IMR-90 (cell line): ENCODE results near the gene GFRA3. TPM values are rescaled to one million over a fixed set of nuclear protein-coding genes. Genes with fewer than 3 reads are reported as not detected.

Experiments
- ATAC-seq: fragments of 200-7000 bp; cut with Tn5 transposase; 2 replicates; pipeline ENCODE4 v1.9.1; 2020; ENCODE audit warnings: low read depth, mild to moderate bottlenecking, moderate library complexity
- BruUV-seq: library from RNA; stranded (reverse); fragments of 400-500 nt; replicated peaks from 2 replicates; lab custom pipeline; 2021; lab: Mats Ljungman, UMichigan
- CTCF ChIA-PET: fragments of 300-600 bp; formaldehyde crosslinking; extraction: SDS; loops from one replicate; lab custom pipeline; 2021; ENCODE audit warnings: antibody characterized with exemption; lab: Yijun Ruan, JAX
- POLR2A ChIA-PET: fragments of 300-600 bp; sonication (Branson Sonifier 250); formaldehyde crosslinking; loops from one replicate; lab custom pipeline; 2022; ENCODE audit warnings: antibody characterized with exemption; ENCODE audit not compliant: unreplicated experiment; lab: Charles Lee
- DNase-seq: peaks from one replicate; pipeline ENCODE4 v3.0.0; 2013
- H2AFZ ChIP-seq: replicated peaks from 2 replicates; pipeline ENCODE3; 2013; ENCODE audit warnings: low read length, mild to moderate bottlenecking; ENCODE audit not compliant: poor library complexity
- H2AK5ac ChIP-seq: 2 replicates; pipeline ENCODE4 v1.6.1; 2013; ENCODE audit warnings: low read depth, low read length, inconsistent platforms
- H2AK9ac ChIP-seq: replicated peaks from 2 replicates; pipeline ENCODE3; 2013; ENCODE audit warnings: mild to moderate bottlenecking, low read depth, low read length, moderate library complexity; ENCODE audit not compliant: poor library complexity
- H2BK120ac ChIP-seq: 2 replicates; pipeline ENCODE4 v1.6.1; 2013; ENCODE audit warnings: low read depth, low read length, inconsistent platforms
- H2BK15ac ChIP-seq: 3 replicates; pipeline ENCODE4 v1.6.1; 2013; ENCODE audit warnings: low read depth, low read length, inconsistent platforms
- H2BK20ac ChIP-seq: 2 replicates; pipeline ENCODE4 v1.6.1; 2013; ENCODE audit warnings: low read depth, mild to moderate bottlenecking, inconsistent platforms, low read length, moderate library complexity
- H2BK5ac ChIP-seq: 2 replicates; pipeline ENCODE4 v1.6.1; 2013; ENCODE audit warnings: mild to moderate bottlenecking, low read depth, low read length, inconsistent platforms; ENCODE audit not compliant: poor library complexity, severe bottlenecking
- H3K14ac ChIP-seq: replicated peaks from 2 replicates; pipeline ENCODE4 v1.6.1; 2013; ENCODE audit warnings: low read depth, low read length, inconsistent platforms
- H3K18ac ChIP-seq: 2 replicates; pipeline ENCODE4 v1.6.1; 2013; ENCODE audit warnings: low read depth, low read length, control low read depth
- H3K23ac ChIP-seq: 2 replicates; pipeline ENCODE4 v1.6.1; 2013; ENCODE audit warnings: low read depth, low read length, inconsistent platforms
- H3K27ac ChIP-seq: 2 replicates; pipeline ENCODE4 v1.5.1; 2013; ENCODE audit warnings: mild to moderate bottlenecking, control low read depth, low read length; ENCODE audit not compliant: insufficient read depth
- H3K27me3 ChIP-seq: 2 replicates; pipeline ENCODE4 v1.6.1; 2013; ENCODE audit warnings: low read length; ENCODE audit not compliant: control insufficient read depth, insufficient read depth
- H3K36me3 ChIP-seq: 2 replicates; pipeline ENCODE4 v1.6.1; 2013; ENCODE audit warnings: low read length, mixed read lengths; ENCODE audit not compliant: control insufficient read depth, insufficient read depth
- H3K4ac ChIP-seq: 2 replicates; pipeline ENCODE4 v1.6.1; 2013; ENCODE audit warnings: low read depth, low read length, inconsistent platforms
- H3K4me1 ChIP-seq: 2 replicates; pipeline ENCODE4 v1.6.1; 2013; ENCODE audit warnings: low read length, mixed read lengths; ENCODE audit not compliant: control insufficient read depth, insufficient read depth
- H3K4me2 ChIP-seq: 2 replicates; pipeline ENCODE4 v1.6.1; 2013; ENCODE audit warnings: low read depth, mild to moderate bottlenecking, control low read depth, low read length, moderate library complexity
- H3K4me3 ChIP-seq: 2 replicates; pipeline ENCODE4 v1.5.1; 2013; ENCODE audit warnings: low read depth, mild to moderate bottlenecking, control low read depth, low read length, moderate library complexity; ENCODE audit not compliant: insufficient read depth
- H3K56ac ChIP-seq: 2 replicates; pipeline ENCODE4 v1.6.1; 2013; ENCODE audit warnings: low read length, inconsistent platforms; ENCODE audit not compliant: insufficient read depth; ENCODE audit errors: extremely low read depth
- H3K79me1 ChIP-seq, 2 experiments: 2 replicates each; pipeline ENCODE4 v1.6.1; 2013; ENCODE audit warnings: low read length in 2 of 2, inconsistent platforms in 1 of 2, low read depth in 1 of 2
- H3K9ac ChIP-seq: 2 replicates; pipeline ENCODE4 v1.6.1; 2013; ENCODE audit warnings: low read depth, low read length, control low read depth
- H3K9me1 ChIP-seq: 2 replicates; pipeline ENCODE4 v1.6.1; 2013; ENCODE audit warnings: low read length, inconsistent platforms; ENCODE audit not compliant: insufficient read depth
- H3K9me3 ChIP-seq: 2 replicates; pipeline ENCODE4 v1.6.1; 2013; ENCODE audit warnings: low read length; ENCODE audit not compliant: control insufficient read depth, insufficient read depth
- H4K20me1 ChIP-seq: 2 replicates; pipeline ENCODE4 v1.6.1; 2013; ENCODE audit warnings: low read length, inconsistent platforms; ENCODE audit not compliant: insufficient read depth
- H4K5ac ChIP-seq: 2 replicates; pipeline ENCODE4 v1.6.1; 2013; ENCODE audit warnings: mild to moderate bottlenecking, low read depth, low read length, control low read depth
- H4K8ac ChIP-seq, 2 experiments: 2 replicates each; pipeline ENCODE4 v1.6.1; 2013; ENCODE audit warnings: low read depth in 2 of 2, low read length in 2 of 2, control low read depth in 1 of 2, inconsistent platforms in 1 of 2
- H4K91ac ChIP-seq: 2 replicates; pipeline ENCODE4 v1.6.1; 2013; ENCODE audit warnings: low read depth, low read length, inconsistent platforms; ENCODE audit not compliant: insufficient read depth
- CEBPB ChIP-seq: IDR thresholded peaks from 2 replicates; pipeline ENCODE4 v1.6.1; 2012; ENCODE audit warnings: low read depth, low read length, improper control_type of control experiment
- CHD1 ChIP-seq: IDR thresholded peaks from 2 replicates; pipeline ENCODE4 v1.6.1; 2012; ENCODE audit warnings: low read depth, low read length, improper control_type of control experiment
- FOS ChIP-seq: fragments of 150-350 bp; IDR thresholded peaks from 2 replicates; pipeline ENCODE4 v1.6.1; 2016; ENCODE audit warnings: low read depth, low read length
- MAFK ChIP-seq: IDR thresholded peaks from 2 replicates; pipeline ENCODE4 v1.6.1; 2012; ENCODE audit warnings: low read depth, low read length, improper control_type of control experiment
- MAZ ChIP-seq: IDR thresholded peaks from 2 replicates; pipeline ENCODE4 v1.6.1; 2012; ENCODE audit warnings: low read depth, mild to moderate bottlenecking, low read length, improper control_type of control experiment, moderate library complexity, borderline replicate concordance
- MXI1 ChIP-seq: IDR thresholded peaks from 2 replicates; pipeline ENCODE4 v1.6.1; 2012; ENCODE audit warnings: low read depth, mild to moderate bottlenecking, low read length, moderate library complexity, borderline replicate concordance
- NFE2L2 ChIP-seq: fragments of 150-350 bp; IDR thresholded peaks from 2 replicates; pipeline ENCODE4 v1.6.1; 2016; ENCODE audit warnings: low read depth, mild to moderate bottlenecking, low read length
- POLR2A ChIP-seq: IDR thresholded peaks from 2 replicates; pipeline ENCODE4 v1.6.1; 2012; ENCODE audit warnings: mild to moderate bottlenecking, low read depth, low read length
- RAD21 ChIP-seq: IDR thresholded peaks from 2 replicates; pipeline ENCODE4 v1.6.1; 2012; ENCODE audit warnings: low read length, improper control_type of control experiment
- RCOR1 ChIP-seq: IDR thresholded peaks from 2 replicates; pipeline ENCODE4 v1.6.1; 2012; ENCODE audit warnings: mild to moderate bottlenecking, low read length, improper control_type of control experiment; ENCODE audit not compliant: insufficient replicate concordance
- RFX5 ChIP-seq: IDR thresholded peaks from 2 replicates; pipeline ENCODE4 v1.8.0; 2012; ENCODE audit warnings: low read depth, mild to moderate bottlenecking, low read length, moderate library complexity
- SMC3 ChIP-seq: fragments of 150-350 bp; IDR thresholded peaks from 2 replicates; pipeline ENCODE4 v1.6.1; 2016; ENCODE audit warnings: low read depth, mild to moderate bottlenecking, antibody characterized with exemption, low read length, moderate library complexity
- WGBS, 2 experiments: methylation state at CpG; one replicate each; pipeline versions ENCODE4 v1.1.5 to v1.1.7; 2013; ENCODE audit warnings: missing lambda C conversion rate in 2 of 2; ENCODE audit not compliant: insufficient read length in 1 of 2; ENCODE audit errors: extremely low coverage in 2 of 2; 5-methylcytosine and 5-hydroxymethylcytosine counted together
- dilution Hi-C: fragments of 300-500 bp; cut with HindIII; formaldehyde crosslinking; loops from one replicate; pipeline ENCODE4 v1.14.3; 2018; ENCODE audit warnings: low sequenced_read_pairs; ENCODE audit not compliant: unreplicated experiment
- in situ Hi-C: fragments of 300-500 bp; cut with MboI; formaldehyde crosslinking; loops from 3 replicates; pipeline ENCODE4 v1.14.3; 2019; ENCODE audit warnings: low sequenced_read_pairs, inconsistent platforms, mixed read lengths
- intact Hi-C: fragments of 100-400 bp; cut with micrococcal nuclease; formaldehyde crosslinking; loops from 2 replicates; pipeline ENCODE4 v1.10.0; 2022
- polyA plus RNA-seq, 3 experiments: library from polyadenylated mRNA; depleted of rRNA; stranded (reverse); fragments of >200 nt; gene quantifications; 2 replicates each; pipeline ENCODE4 v1.2.3, GENCODE V29; 2012; ENCODE audit warnings: low replicate concordance in 1 of 3
- total RNA-seq: library from RNA; depleted of rRNA; stranded (reverse); fragments of >200 nt; gene quantifications from 2 replicates; pipeline ENCODE4 v1.2.3, GENCODE V29; 2012
- TF ChIP-seq, protein P1 (sequence below): conservative IDR thresholded peaks from 2 replicates; pipeline ENCODE4 v1.5.1; 2012; ENCODE audit warnings: mild to moderate bottlenecking, low read depth, low read length, improper control_type of control experiment
- TF ChIP-seq, protein P2 (sequence below): fragments of 150-350 bp; IDR thresholded peaks from 2 replicates; pipeline ENCODE4 v1.6.1; 2016; ENCODE audit warnings: low read depth, mild to moderate bottlenecking, low read length, moderate library complexity, borderline replicate concordance
- TF ChIP-seq, protein P3 (sequence below): fragments of 150-350 bp; IDR thresholded peaks from 2 replicates; pipeline ENCODE4 v1.6.1; 2017; ENCODE audit warnings: mild to moderate bottlenecking, antibody characterized with exemption, low read length, low read depth

Gene GFRA3
- total and polyA plus RNA-seq, 2 of the 4 experiments (the other 2 are of a cell fraction) = not detected

DNA sequence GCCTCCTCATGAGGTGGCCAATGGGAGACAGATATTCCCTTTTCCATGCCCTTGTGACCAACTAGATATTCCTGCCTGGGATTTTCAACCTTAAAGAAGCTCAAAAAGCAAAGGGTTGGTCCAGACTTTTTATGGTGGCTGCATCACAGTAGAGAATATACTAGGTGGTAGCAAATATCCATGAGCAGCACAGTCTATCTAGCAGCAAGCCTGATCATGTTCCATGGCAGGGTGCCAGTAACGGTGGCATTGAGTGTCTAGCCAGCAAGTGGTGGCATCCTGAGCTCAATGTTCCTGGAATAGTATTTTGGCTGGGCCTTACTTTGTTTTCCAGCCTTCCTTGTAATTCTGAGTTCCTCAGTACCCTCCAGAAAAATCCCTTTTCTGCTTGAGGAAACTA, 31.4 kb upstream of the GFRA3 start:
- POLR2A ChIA-PET = no interaction called here
- DNase-seq (no peak), ATAC-seq (no peak)
- Histone ChIP-seq H3K56ac (no peak overlapping the region), H3K27ac (no peak overlapping the region), H3K9ac (no peak overlapping the region), H3K4me3 (no peak overlapping the region), H3K4me1 (no peaks in the 10 kb centered on the region), H2AK5ac (no peak overlapping the region), H3K14ac (no peak overlapping the region), H2AK9ac (no peak overlapping the region), H3K36me3 (no peaks in the 10 kb centered on the region; the same call in 1 of the 2 replicates), H2BK5ac (no peak overlapping the region), H2BK120ac (no peak overlapping the region), H3K23ac (no peak overlapping the region), H2BK15ac (no peak overlapping the region), H3K18ac (no peak overlapping the region), H3K9me3 (no peaks in the 10 kb centered on the region), H3K4me2 (no peak overlapping the region), H4K5ac (no peak overlapping the region), H3K79me1 (peaks cover 0 to 4% of the 10 kb centered on the region in 2 experiments; a peak in 2 of 4 replicates), H2BK20ac (no peak overlapping the region), H4K20me1 (no peaks in the 10 kb centered on the region), H4K8ac (no peak overlapping the region), H3K4ac (no peak overlapping the region), H2AFZ (no peak overlapping the region), H4K91ac (no peak overlapping the region), H3K9me1 (0 out of 2 replicates have a peak, but pooled peaks cover 2% of the 10 kb centered on the region), H3K27me3 (no peaks in the 10 kb centered on the region)
- TF ChIP-seq, protein P1, sequence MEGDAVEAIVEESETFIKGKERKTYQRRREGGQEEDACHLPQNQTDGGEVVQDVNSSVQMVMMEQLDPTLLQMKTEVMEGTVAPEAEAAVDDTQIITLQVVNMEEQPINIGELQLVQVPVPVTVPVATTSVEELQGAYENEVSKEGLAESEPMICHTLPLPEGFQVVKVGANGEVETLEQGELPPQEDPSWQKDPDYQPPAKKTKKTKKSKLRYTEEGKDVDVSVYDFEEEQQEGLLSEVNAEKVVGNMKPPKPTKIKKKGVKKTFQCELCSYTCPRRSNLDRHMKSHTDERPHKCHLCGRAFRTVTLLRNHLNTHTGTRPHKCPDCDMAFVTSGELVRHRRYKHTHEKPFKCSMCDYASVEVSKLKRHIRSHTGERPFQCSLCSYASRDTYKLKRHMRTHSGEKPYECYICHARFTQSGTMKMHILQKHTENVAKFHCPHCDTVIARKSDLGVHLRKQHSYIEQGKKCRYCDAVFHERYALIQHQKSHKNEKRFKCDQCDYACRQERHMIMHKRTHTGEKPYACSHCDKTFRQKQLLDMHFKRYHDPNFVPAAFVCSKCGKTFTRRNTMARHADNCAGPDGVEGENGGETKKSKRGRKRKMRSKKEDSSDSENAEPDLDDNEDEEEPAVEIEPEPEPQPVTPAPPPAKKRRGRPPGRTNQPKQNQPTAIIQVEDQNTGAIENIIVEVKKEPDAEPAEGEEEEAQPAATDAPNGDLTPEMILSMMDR = no peak
- no peak for TF ChIP-seq RCOR1
- no peak for TF ChIP-seq MAFK
- TF ChIP-seq RFX5 = no peak
- no peak for TF ChIP-seq MAZ
- no peak for TF ChIP-seq SMC3
- no peak for TF ChIP-seq CHD1
- TF ChIP-seq MXI1 = no peak
- no peak for TF ChIP-seq NFE2L2
- TF ChIP-seq FOS = no peak
- no peak for TF ChIP-seq CEBPB
- TF ChIP-seq, protein P2, sequence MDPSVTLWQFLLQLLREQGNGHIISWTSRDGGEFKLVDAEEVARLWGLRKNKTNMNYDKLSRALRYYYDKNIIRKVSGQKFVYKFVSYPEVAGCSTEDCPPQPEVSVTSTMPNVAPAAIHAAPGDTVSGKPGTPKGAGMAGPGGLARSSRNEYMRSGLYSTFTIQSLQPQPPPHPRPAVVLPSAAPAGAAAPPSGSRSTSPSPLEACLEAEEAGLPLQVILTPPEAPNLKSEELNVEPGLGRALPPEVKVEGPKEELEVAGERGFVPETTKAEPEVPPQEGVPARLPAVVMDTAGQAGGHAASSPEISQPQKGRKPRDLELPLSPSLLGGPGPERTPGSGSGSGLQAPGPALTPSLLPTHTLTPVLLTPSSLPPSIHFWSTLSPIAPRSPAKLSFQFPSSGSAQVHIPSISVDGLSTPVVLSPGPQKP = no peak
- TF ChIP-seq POLR2A = no peak
- no peak for TF ChIP-seq RAD21
- TF ChIP-seq, protein P3, sequence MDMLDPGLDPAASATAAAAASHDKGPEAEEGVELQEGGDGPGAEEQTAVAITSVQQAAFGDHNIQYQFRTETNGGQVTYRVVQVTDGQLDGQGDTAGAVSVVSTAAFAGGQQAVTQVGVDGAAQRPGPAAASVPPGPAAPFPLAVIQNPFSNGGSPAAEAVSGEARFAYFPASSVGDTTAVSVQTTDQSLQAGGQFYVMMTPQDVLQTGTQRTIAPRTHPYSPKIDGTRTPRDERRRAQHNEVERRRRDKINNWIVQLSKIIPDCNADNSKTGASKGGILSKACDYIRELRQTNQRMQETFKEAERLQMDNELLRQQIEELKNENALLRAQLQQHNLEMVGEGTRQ = no peak
- in situ Hi-C loops = no loop called here
- no TSS peak for BruUV-seq
- WGBS, 2 experiments = 83% methylated on average over 1 of the region's 1 CpG; no CpG with 5 or more reads in 1 of the 2 experiments
- CTCF ChIA-PET = no interaction called here
- intact Hi-C loops = no loop called here
- dilution Hi-C loops = no loop called here
